Brain pericyte (primary cell): ENCODE results near the gene EPB41L4A.
A peak's percentile ranks its signal among the peaks of the same experiment; 100 is the strongest.
"Not testable (repeated sequence)": the region's sequence is repeated elsewhere in the genome, so short reads cannot be mapped to it uniquely, and the experiment has no call there.

ENCODE experiments used
- DNase-seq: peaks from one replicate; pipeline ENCODE4 v3.0.0-alpha.2; 2012; ENCODE audit warnings: low read depth, low spot score

EPB41L4A gene, protein sequence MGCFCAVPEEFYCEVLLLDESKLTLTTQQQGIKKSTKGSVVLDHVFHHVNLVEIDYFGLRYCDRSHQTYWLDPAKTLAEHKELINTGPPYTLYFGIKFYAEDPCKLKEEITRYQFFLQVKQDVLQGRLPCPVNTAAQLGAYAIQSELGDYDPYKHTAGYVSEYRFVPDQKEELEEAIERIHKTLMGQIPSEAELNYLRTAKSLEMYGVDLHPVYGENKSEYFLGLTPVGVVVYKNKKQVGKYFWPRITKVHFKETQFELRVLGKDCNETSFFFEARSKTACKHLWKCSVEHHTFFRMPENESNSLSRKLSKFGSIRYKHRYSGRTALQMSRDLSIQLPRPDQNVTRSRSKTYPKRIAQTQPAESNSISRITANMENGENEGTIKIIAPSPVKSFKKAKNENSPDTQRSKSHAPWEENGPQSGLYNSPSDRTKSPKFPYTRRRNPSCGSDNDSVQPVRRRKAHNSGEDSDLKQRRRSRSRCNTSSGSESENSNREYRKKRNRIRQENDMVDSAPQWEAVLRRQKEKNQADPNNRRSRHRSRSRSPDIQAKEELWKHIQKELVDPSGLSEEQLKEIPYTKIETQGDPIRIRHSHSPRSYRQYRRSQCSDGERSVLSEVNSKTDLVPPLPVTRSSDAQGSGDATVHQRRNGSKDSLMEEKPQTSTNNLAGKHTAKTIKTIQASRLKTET

DNA sequence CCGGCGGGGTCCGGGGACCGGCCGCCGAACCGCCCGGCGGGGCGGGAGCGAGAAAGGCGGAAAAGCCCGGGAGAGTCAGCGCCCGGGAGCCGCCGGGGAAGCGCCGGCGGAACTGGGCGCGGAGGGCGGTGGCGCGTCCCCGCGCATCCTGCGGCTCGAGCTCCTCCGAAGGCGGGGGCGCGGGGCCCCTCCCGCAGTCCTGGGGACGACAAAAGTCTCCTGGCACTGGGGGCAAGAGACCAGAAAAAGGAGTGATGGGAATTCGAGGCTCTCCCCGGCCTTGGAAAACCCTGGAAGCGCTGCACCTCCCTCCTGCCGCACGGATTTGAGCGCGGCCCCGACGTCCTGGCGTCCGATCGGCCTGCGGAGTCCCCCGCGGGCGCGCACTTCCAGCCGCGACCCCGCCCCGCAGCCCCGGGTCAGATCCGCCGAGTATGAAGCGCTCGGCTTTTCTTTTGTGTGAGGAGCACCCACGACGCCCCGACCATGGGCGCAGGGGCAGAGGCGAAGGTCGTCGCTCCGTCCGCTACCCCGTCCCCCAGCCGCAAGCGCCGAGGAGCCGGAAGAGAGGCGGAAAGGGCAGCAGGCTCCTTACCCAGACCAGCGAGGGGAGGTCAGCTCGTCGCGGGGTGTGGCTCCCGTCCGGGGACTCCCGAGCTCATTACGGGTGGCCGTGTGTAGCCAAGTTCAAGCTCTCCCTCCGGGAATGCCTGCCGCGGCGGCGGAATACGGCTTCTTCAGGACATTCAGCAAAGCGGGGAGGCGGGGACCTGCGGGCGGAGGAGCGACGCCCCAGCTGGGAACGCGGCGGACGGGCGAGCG is at the start of gene EPB41L4A:
EPB41L4A (minus strand) TSS at position 114 of the 822 bp plus-strand sequence. CDS start 238 bp downstream, outside the sequence.
- DNase-seq = no peak

DNA sequence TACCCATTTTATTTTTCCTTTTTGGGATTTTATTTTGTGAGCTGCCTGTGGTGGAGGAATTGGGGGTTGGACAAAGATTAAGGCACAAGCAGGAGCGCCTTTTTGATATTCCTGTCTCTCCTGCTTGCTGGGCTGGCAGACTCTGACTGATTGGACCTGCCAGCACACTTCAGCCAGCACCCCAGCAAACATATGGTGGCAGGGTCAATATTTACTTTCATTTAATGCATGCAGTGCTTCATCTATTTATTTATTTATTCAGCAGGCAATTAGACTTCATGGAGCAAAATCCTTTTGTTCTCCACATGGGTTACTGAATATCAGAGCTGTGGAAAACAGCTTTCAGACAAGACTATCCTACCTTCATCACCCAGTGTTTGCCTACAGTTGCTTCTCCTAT is 48.4 kb upstream of the EPB41L4A start:
- DNase-seq = no peak

DNA sequence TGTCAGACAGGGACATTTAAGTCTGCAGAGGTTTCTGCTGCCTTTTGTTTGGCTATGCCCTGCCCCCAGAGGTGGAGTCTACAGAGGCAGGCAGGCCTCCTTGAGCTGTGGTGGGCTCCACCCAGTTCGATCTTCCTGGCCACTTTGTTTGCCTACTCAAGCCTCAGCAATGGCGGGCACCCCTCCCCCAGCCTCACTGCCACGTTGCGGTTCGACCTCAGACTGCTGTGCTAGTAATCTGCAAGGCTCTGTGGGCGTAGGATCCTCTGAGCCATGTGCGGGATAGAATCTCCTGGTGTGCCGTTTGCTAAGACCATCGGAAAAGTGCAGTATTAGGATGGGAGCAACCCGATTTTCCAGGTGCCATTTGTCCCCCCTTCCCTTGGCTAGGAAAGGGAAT is 47.2 kb upstream of the EPB41L4A start:
- DNase-seq = not testable (repeated sequence)

DNA sequence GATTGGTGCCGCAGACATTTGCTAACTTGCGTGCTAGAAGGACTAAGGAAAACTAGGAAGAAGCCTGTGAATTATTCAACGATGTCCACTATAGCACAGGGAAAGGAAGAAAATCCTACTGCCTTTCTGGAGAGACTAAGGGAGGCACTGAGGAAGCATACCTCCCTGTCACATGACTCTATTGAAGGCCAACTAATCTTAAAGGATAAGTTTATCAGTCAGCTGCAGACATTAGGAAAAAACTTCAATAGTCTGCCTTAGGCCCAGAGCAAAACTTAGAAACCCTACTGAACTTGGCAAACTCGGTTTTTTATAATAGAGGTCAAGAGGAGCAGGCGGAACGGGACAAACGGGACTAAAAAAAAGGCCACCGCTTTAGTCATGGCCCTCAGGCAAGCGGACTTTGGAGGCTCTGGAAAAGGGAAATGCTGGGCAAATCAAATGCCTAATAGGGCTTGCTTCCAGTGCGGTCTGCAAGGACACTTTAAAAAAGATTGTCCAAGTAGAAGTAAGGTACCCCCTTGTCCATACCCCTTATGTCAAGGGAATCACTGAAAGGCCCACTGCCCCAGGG is 28.2 kb upstream of the EPB41L4A start:
- not testable (repeated sequence) for DNase-seq

DNA sequence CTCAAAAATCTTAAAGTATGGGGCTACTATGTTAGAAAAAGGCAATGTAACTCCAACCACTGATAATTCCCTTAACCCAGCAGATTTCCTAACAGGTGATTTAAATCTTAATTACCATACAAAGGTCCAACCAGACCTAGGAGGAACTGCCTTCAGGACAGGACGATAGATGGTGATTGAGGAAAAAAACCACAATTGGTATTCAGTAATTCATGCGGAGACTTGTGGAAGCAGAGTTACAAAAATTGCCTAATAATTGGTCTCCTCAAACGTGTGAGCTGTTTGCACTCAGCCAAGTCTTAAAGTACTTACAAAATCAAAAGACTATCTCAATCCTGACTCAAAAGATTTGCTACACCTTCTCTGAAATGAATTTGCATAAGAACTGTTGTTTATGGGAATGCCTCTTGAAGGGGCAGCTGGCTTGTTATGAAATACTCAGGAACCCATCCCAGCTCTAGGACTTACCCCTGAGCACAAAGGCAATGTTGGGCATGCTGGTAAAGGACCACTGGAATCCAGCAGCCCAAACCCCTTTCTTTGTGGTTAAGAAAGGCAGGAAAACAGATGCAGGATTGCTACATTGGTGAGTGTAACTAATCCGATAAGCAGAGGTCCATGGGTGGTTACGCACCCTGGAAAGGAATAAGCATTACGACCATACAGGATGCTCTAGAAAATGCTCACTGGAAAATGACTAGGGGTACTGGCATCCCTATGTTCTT is 26.7 kb upstream of the EPB41L4A start:
- DNase-seq = no peak

DNA sequence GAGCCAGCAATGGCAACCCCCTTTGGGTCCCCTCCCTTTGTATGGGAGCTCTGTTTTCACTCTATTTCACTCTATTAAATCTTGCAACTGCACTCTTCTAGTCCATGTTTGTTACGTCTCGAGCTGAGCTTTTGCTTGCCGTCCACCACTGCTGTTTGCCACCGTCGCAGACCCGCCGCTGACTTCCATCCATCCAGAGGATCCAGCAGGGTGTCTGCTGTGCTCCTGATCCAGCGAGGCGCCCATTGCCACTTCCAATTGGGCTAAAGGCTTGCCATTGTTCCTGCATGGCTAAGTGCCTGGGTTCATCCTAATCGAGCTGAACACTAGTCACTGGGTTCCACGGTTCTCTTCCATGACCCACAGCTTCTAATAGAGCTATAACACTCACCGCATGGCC is 24.9 kb upstream of the EPB41L4A start:
- not testable (repeated sequence) for DNase-seq

DNA sequence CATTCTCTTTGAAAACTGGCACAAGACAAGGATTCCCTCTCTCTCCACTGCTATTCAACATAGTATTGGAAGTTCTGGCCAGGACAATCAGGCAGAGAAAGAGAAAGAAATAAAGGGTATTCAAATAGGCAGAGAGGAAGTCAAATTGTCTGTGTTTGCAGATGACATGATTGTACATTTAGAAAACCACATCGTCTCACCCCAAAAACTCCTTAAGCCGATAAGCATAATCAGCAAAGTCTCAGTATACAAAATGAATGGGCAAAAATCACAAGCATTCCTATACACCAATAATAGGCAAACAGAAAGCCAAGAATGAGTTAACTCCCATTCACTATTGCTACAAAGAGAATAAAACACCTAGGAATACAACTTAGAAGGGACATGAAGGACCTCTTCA is 21.0 kb upstream of the EPB41L4A start:
- DNase-seq = no peak

DNA sequence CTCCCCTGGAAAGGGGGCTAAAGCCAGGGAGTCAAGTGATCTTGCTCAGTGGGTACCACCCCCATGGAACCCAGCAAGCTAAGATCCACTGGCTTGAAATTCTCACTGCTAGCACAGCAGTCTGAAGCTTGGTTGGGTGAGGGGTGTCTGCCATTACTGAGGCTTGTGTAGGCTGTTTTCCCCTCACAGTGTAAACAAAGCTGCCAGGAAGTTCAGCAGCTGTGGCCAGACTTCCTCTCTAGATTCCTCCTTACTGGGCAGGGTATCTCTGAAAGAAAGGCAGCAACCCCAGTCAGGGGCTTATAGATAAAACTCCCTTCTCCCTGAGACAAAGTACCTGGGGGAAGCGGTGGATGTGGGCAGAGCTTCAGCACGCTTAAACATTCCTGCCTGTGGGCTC is 17.1 kb upstream of the EPB41L4A start:
- DNase-seq = no peak

DNA sequence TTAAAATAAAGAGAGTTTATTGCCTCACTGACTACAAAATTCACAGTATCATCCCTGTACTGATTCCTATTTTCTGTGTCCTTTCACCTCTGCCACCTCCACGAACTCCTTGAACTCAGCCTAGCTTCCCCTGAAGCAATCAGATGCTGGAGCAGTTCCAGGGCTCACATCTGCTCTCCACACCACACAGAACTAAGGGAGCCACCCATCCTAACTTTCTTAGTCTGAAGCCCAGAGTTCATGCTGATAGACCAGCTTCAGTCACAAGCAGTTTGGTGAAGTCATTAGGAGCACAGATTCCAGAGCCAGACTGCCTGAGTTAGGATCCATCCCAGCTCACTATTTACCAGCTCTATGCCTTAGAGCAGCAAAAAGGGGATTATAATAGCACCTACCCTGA is 15.6 kb upstream of the EPB41L4A start:
- no peak for DNase-seq

DNA sequence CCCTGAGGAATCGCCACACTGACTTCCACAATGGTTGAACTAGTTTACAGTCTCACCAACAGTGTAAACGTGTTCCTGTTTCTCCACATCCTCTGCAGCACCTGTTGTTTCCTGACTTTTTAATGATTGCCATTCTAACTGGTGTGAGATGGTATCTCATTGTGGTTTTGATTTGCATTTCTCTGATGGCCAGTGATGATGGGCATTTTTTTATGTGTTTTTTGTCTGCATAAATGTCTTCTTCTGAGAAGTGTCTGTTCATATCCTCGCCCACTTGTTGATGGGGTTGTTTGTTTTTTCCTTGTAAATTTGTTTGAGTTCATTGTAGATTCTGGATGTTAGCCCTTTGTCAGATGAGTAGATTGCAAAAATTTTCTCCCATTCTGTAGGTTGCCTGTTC is 7.1 kb upstream of the EPB41L4A start:
- not testable (repeated sequence) for DNase-seq

DNA sequence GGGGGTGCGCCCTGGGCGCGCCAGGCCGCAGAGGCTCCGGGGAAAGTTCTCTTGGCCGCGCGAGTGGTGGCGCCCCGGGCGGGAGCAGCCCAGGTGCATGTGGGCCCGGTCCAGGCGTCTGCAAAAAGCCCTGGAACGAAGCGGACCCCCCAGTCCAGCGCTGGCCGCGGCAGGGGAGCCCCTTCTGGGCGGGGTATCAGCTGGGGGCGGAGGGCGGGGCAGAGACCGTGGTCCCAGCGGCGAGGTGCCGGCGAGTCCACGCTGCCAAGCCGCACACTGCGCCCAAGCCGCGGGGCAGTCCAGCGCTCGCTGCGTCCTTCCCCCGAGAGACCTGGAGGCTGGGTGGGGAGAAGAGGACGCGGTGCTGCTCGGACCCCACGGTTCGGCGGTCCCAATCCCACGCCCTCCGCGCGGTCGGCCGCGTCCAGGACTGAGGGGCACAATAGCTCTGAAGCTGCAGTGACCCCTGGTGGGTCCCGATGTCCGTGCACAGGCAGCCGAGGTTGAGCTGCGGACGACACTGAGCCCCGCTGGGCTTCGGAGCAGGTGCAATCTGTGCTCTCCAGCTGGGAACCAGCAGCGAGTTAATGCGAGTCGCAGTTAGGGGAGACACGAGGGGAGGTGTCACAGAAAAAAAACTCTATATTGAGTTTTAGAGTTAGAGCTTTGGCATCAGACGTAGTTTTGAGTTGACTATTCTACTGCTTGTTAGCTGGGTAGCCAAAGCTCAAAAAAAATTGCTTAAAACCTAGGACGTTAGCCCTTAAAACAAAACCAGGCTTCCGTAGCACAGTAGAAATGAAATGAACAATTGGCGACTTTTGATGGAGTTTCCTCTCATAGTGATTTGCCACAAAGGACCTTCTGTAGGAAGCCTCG is 1.1 kb upstream of the EPB41L4A start:
- peak; percentile 41 for DNase-seq

DNA sequence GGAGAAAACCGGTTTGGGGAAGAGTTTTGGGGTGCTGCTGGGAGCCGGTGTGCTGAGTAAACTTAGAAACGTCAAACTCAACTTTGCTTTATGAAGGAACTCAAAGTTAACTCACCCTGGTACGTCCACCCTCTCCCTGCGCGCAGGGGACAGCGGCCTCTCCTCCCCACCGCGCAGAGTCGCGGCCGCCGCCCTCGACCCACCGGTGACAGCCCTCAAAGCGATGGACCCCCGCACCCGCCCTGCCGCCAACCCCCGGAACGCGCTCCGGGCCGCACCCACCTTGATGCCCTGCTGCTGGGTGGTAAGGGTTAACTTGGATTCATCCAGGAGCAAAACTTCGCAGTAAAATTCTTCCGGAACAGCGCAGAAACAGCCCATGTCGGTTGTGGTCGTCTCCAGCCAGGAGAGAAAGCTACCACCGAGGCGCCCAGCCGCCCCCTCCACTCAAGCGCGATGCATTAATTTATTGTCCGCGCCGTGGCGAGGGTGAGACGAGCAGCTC is 366 bp downstream of the EPB41L4A start:
- no peak for DNase-seq

DNA sequence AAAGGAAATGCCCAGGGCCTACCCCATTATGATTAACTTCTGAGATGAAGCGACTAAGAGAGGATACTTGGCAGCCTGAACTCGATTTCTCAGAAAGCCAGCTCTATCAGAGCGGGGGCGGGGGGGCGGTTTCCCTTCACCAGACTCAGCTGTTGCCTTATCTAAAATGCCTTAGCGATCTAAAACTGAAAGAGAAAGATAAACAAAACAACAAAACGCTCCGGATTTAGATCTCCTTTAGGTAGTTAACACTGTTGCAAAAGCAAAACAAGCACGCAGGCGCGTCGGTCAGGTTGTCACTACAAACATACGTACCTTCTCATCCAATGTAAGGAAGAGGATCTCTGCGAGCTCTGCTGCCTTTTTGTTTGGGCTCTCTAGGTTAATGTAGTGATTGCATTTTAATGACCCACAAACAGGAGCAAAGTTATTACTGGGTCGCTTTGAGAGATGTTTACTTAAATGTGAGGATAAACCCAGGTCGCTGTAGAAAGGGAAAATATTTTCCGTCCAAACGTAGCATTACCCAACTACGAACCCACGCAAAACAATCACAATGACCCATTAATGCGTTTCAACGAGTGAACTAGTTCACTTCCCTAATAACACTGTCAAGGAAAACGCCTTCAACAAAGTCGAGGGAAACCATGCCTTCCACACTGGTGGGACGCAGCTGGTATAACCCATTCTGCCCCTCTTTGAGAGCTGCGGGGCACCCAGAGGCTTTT is 982 bp downstream of the EPB41L4A start:
- DNase-seq = no peak

DNA sequence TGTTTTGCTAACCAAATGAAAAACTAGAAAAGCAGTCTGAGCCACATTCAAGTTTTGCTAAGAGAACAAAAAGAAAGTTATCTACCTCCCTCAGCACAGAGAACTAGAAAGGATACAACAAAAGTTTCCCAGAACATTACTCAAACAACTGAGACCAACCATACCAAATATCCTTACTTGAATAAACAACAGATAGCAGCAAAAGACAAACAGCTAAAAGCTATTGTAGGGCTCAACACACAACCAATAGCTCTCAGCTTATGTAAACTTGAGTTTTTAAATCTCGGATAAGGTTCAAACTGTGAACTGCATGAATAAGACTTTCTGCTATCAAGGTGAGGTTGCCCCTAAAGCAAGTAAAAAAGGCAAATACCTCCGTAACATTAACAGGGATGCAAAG is 3.5 kb downstream of the EPB41L4A start:
- DNase-seq = no peak

DNA sequence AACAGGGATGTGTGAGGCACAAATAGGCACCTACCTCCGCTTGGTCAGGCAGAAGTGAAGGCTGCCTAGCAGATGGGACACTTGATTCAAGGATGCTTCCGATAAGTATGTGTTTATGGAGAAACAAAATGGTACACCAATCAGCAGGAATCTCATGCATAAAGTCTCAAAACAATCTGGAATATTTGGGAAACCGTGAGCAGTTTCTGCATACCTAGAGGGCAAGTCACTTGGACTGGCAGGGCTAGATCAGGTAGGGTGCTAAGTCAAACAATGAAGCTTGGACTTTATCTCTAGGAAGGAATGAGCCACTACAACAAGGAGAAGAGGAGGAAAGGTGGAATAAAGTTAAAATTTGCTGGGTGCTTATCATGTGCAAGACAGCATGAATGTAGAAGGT is 5.5 kb downstream of the EPB41L4A start:
- DNase-seq = no peak

DNA sequence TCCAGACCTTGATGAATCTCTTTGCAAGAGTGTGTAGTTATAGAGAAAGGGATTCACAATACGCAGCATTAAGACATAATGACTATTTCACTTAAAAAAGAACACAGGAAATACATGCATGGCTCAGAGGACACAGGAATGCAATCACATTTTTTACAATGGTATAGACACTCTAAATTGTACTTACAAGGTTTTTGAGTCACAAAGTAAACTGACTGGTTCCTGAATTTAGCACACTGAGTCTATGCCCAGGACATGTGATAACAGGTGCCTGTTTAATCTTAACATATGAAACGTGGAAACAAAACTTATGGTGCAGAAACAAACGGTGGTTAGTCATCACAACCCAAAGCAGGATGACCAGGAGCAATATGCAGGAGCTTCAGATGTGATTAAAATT is 6.7 kb downstream of the EPB41L4A start:
- DNase-seq = no peak

DNA sequence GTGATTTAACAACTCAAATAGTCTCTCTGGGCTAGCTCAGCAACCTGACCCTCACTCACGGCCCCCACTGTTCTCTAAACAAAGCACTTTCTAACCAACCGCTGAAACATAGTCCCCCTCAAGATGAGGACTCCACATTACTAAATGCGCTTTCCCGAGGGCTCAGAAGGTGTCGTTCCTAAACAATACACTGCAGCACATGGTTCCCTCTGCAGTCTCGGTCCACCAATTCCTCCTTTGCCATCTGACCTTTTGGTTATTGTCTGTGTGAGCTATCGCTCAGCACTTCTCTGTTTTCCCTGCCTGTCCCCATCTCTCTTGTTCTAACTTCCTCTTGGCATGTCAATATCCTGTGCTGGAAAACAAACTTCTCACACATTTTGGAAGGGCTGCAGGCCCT is 7.2 kb downstream of the EPB41L4A start:
- no peak for DNase-seq

DNA sequence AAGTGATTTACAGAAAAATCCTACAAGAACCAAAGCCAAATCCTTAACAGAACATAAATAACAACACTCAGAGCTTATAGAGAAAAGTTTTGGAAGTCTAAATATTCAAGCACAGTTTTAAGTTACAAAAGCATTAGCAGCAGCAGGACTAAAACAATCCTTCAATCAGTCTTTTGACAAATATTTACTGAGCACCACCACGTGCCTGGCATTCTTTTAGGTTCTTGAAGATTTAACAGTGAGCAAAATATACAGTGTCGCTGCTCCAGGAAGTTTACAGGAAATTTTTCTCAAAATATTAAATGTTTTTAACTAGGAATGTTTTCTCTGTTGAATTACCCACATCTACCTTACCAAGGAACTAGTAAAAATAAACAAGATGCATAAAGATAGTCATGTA is 11.4 kb downstream of the EPB41L4A start:
- DNase-seq = no peak

DNA sequence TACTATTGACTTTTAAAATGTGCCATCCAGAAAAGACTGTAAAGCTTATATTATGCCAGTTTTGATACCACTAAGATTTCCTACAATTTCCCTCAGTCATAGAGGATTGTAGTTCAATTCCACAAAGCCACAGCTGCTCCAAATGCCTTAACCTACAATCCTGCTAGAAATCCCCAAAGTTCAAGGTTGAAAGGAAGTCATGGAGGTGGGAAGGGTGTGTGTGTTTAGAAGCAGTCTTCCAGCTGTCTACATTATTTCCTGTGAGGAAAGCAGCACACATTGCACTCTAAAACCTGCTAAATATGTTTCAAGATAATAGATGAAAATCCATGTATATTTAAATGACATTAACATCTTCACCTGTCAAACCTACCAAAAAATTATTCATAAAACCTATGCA is 11.8 kb downstream of the EPB41L4A start:
- DNase-seq = no peak
